HG03066 (cell line): ENCODE measurements around the gene CYSTM1.

Source experiments
- ATAC-seq: cut with Tn5 transposase; IDR thresholded peaks from one replicate; pipeline ENCODE4 v1.9.1; 2021; ENCODE audit warnings: low read depth; ENCODE audit not compliant: unreplicated experiment

Gene CYSTM1, protein sequence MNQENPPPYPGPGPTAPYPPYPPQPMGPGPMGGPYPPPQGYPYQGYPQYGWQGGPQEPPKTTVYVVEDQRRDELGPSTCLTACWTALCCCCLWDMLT

GRCh38 chr5:140174465-140175366, at the start of gene CYSTM1:
TSS of gene CYSTM1 (plus strand) at chr5:140175188. CDS start at chr5:140194466, 19,278 bp downstream.
- ATAC-seq, result peak; percentile 93

GRCh38 chr5:140125637-140126036, 49.4 kb upstream of the CYSTM1 start, which contains the start of gene IGIP:
TSS of gene IGIP (plus strand) at chr5:140125937. CDS start at chr5:140128477, 2,540 bp downstream.
- ATAC-seq, result no peak

DNA sequence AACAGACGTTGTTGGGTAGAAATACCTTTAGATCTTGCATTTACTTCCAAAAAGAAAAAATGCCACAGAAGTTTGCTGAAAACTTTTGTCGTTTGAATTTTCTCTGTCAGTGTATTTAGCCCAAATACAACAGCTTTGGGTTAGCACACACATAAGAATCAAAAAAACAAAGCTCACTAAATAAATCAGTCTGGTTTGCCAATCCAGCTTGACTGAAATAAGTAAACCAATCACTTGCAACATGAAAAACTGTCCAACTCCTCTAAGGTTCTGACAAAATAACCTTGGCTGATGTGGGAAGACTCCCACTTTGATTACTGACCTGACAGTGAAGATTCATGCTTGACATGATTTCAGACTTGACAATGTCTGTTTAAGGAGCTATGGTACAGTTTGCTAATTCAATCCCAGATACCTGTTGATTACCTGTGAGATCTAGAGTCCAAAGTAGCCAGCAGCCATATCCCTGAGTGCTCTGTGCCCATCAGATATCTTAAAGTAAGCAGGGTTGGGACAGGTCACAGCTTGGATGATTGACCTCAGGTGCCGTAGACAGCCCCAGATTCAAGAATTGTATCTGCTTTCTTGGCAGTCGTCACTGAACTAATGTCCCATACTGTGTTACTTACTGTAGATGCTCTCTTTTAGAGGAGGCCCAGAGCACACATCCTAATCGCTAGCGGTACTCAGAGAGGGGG, 48.5 kb upstream of the CYSTM1 start:
- no peak for ATAC-seq

GRCh38 chr5:140128376-140128775, 46.6 kb upstream of the CYSTM1 start:
- no peak for ATAC-seq

- ATAC-seq, result no peak
Observed at GRCh38 chr5:140130949-140131733, 43.8 kb upstream of the CYSTM1 start.

- ATAC-seq, result no peak
Observed at GRCh38 chr5:140131967-140132409, 43.0 kb upstream of the CYSTM1 start.

DNA sequence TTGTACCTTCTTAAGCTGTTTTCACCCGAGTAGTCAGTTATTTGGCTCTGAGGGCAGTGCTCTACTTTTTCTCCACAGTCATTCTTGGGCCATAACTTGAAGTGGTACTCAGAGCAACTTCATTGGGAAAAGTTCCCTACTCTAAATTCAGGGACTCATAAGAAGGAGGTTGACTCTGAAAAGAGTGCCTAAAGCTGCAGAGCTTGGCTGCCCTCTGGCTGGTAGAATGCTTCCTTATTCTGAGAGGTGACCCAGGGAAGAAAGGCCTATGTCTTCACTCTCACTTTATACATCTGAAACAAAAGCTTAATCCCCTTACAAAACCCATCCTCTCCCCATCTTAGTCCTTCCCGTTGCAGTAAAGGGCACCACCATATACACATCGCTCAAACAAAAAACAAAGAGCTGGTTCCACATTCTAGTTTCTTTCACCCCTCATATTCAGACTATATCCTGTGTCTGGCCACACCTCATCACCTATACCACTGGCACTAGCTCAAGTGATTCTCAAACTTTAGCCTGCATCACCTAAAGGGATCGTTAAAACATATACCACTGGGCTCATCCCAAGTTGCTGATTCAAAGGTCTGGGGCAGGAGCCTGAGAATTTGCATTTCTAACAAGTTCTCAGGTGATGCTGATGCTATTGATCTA, 41.3 kb upstream of the CYSTM1 start:
- ATAC-seq, result no peak

DNA sequence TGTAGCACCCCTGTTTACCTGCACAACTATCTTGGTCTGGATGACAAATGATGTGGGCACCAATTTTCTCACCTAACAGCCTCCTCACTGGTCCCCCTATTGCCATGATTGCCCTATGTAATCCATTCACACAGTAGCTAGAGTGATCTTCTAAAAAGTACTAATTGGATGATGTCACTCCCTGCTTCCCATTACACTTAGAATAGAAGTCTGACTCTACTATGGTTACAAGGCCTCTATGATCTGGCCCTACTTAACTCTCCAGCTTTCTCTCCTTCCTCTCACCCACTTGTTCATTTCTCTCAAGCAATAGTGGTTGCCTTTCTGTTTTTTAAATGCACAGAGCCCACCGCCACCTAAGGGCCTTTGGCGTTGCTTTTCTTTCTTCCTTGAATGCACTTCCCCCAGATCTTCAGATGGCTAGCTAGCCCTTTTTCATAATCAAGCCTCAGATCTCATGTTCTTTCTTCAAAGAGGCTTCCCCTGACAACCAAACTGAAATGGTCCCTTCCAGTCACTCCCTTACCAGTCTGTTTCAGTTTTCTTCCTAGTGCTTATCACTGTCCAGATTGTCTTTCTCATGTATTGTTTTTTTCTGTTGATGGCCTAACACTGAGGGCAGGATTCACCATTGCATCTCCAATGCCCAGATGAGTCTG, 40.6 kb upstream of the CYSTM1 start:
- ATAC-seq, result no peak

DNA sequence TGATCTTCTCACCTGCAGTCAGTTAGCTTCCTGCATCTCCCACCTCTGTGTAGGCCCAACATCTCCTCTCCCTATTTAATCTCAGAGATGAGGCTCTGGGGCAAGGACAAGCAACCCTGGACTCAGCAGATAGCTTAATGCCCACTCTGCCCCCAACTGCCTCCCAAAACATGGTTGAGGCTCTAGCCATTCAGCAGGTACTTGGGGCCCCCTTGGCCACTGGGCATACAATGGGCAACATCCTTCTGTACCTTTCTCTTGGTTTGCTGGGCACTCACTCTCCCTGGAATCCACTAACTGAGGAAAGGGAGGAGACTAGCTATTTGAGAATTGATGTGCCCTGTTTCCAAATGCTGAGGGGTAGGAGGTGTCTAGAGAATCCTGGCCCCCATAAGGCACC, 39.9 kb upstream of the CYSTM1 start:
- ATAC-seq, result no peak

DNA sequence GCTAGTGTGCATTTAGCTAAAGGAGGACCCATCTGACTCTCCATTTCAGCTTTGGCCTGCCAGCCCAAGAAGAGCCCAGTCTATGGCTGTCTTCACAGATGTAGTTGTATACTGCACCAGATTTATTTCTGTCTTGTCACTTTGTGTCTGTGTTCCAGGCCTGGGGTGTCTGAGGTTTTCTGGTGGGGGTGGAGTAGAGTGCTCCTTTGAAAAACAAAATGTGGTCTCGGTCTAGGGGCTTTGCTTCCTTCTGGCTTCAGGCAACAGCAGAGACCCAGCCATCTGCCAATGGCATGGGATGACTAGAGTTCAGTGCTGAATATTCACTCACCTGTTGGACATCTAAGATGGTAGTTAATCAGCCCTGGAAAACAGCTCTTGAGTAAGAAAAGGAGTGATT, 38.4 kb upstream of the CYSTM1 start:
- ATAC-seq, result no peak

- ATAC-seq, result no peak
Observed at GRCh38 chr5:140140435-140140834, 34.6 kb upstream of the CYSTM1 start.

DNA sequence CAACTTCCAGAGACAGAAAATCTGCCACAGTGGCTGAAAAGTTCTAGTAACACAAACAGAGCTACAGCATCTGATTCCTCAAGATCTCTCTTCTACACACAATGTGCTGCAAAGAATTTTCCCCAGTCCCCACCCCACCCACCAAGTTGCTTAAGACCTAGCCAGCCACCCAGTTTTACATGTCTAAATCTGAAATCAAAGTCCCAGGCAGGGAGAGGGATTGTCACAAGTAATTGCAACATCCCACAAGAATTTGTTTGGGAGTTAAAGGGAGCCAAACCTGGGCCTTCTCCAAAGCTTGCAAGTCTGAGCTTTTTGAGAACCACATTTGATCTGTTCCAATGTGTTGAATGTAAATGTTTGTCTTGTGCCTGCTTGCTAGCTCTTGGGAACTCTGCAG, 33.7 kb upstream of the CYSTM1 start:
- no peak for ATAC-seq

DNA sequence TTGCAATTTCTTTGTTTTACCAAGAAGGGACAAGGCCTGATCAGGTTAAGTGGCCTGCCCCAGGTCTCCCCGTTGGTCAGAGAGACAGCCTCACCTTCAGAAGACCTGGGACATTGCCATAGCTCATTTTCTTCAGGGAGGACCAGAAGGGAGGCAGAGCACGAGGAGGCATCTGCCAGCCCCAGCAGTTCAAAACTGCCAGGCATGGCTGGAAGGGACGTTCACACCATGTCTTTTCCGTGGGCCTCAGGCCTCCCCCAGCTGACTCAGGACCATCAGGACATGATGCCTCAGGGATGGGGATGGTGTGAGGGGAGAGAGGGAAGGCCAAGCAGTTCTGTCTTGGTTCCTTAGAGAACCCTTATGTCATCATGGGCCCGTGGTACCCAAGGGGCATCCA, 32.7 kb upstream of the CYSTM1 start:
- ATAC-seq, result no peak

GRCh38 chr5:140142856-140143255, 32.1 kb upstream of the CYSTM1 start:
- no peak for ATAC-seq

DNA sequence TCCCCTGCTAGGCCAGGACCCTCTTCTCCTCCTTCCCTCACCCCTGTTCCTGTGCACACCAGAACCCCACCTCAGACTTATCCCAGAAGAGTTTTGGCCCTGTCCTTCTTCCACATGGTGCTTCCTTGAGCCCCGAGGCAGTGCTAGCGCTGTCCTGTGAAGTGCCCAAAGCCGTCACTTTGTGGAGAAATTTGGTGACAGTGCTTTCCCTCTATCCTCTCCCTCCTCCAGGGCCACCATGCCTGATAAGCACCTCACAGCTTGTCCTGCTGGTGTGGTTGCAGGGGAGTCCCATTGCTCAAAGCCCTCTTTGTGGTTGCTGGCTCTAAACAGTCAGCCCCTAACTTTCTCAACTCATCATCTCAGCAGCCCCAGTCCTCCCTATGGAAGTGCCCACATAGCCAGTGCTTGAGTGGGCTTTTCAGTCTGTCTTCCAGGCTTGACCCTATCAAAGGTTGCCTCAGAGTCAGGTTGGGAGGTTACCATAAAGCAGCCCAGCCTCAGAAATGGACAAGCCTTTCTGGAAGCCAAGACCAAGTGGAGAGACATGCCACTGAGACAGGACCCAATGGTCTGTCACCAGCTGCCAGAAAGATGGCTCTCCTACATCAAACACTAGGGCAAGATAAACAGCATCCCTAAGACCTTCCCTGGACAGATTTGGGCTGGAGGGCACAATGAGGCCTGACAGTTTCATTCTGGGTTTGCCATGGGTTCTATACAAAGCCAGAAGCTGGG, 31.3 kb upstream of the CYSTM1 start:
- no peak for ATAC-seq

DNA sequence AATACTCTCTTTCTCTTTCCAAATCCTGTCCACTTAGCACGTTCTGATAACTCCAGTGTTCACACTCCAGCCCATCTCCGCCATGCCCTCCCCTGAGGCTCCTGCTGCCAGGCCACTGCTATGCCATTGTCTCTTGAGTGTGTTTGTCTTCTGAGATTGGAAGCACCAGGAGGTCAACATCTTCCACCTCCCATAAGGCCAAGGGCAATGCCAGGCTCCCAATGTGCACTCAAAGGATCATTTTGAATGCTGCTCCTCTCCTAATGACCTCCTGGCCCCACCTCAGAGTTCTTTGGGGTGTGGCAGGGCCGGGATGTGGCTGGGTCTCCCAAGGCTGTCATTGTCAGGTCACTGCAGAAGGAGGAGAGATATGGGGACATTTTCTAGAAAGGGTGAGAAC, 29.7 kb upstream of the CYSTM1 start:
- no peak for ATAC-seq

GRCh38 chr5:140145818-140146522, 29.0 kb upstream of the CYSTM1 start:
- peak; percentile 65 for ATAC-seq

GRCh38 chr5:140146523-140146842, 28.5 kb upstream of the CYSTM1 start:
- no peak for ATAC-seq

DNA sequence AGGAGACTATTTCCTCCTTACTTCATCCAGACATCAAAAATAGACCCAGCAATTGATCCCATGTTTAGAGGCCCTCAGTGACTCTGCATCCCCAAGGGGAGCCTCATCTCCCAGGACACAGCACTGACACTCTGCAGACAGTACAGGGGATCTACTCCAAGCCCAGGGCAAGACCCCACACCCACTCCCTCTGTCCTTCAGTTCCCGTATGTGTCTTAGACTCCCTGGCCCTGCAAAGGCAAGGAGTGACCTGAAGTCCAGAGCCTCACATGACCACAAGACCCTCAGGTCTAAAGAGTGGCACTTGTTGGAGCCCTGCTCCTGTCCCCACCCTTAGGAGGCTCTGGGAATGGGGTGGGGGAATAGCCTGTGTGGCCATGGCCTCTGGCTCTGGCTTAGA, 27.5 kb upstream of the CYSTM1 start:
- ATAC-seq, result no peak
